Endothelial cell of umbilical vein (primary cell): ENCODE measurements around the gene SLC6A6. TPM values are rescaled to one million over a fixed set of nuclear protein-coding genes. Genes with fewer than 3 reads are reported as not detected.

ENCODE experiments used
- BruUV-seq: library from RNA; stranded (reverse); fragments of 400-500 nt; replicated peaks from 2 replicates; lab custom pipeline; 2021; lab: Mats Ljungman, UMichigan
- CTCF ChIA-PET: fragments of 300-600, 350-600 bp; sonication (Branson Sonifier 250); formaldehyde crosslinking; loops from one replicate; lab custom pipeline; 2021; ENCODE audit warnings: antibody characterized with exemption, inconsistent platforms; lab: Charles Lee
- POLR2A ChIA-PET: fragments of 300-600, 350-600 bp; sonication (Branson Sonifier 250); formaldehyde crosslinking; loops from one replicate; lab custom pipeline; 2021; ENCODE audit warnings: antibody characterized with exemption, inconsistent platforms; lab: Charles Lee
- DNase-seq: peaks from one replicate; pipeline ENCODE4 v3.0.0-alpha.2; 2011; ENCODE audit warnings: low read depth, low spot score
- FAIRE-seq: peaks from 2 replicates; lab custom pipeline; 2011; peaks lifted over from hg19 to GRCh38; lab: Jason Lieb, UNC
- H2AFZ ChIP-seq: 2 replicates; pipeline ENCODE4 v1.6.0; 2012; ENCODE audit warnings: low read depth, low read length, control low read depth, inconsistent platforms
- H3K27ac ChIP-seq: 2 replicates; pipeline ENCODE4 v1.5.1; 2011; ENCODE audit warnings: low read depth, mild to moderate bottlenecking, control low read depth, low read length, moderate library complexity; ENCODE audit not compliant: insufficient read depth
- H3K27me3 ChIP-seq, 2 experiments: 2 replicates each; pipeline versions ENCODE4 v1.6.0 to v1.6.1; 2011; ENCODE audit warnings: low read length in 2 of 2, mixed read lengths in 1 of 2; ENCODE audit not compliant: control insufficient read depth in 2 of 2, insufficient read depth in 2 of 2
- H3K36me3 ChIP-seq, 2 experiments: 2 replicates in 1 of 2; 3 replicates in 1 of 2; pipeline ENCODE4 v1.5.1; 2011; ENCODE audit warnings: low read length in 2 of 2, mild to moderate bottlenecking in 1 of 2, moderate library complexity in 1 of 2; ENCODE audit not compliant: control insufficient read depth in 2 of 2, insufficient read depth in 2 of 2; ENCODE audit errors: extremely low read depth in 1 of 2
- H3K4me1 ChIP-seq: 3 replicates; pipeline ENCODE4 v1.5.1; 2011; ENCODE audit warnings: mild to moderate bottlenecking, low read length; ENCODE audit not compliant: control insufficient read depth, insufficient read depth; ENCODE audit errors: extremely low read depth
- H3K4me2 ChIP-seq: 2 replicates; pipeline ENCODE4 v1.6.1; 2011; ENCODE audit warnings: low read length, control low read depth, mixed read lengths; ENCODE audit not compliant: insufficient read depth
- H3K4me3 ChIP-seq, 3 experiments: fragments of 200-600 bp in 1 of 3; sonication (generic), shearing (Covaris generic) in 1 of 3; replicated peaks in 1 of 3; 2 replicates each; pipeline ENCODE4 v1.5.1; 2011 to 2016; ENCODE audit warnings: control low read depth in 3 of 3, low read length in 3 of 3, mild to moderate bottlenecking in 2 of 3, inconsistent platforms in 1 of 3, low read depth in 1 of 3, moderate library complexity in 1 of 3; ENCODE audit not compliant: insufficient read depth in 1 of 3
- H3K79me2 ChIP-seq: 2 replicates; pipeline ENCODE4 v1.6.0; 2012; ENCODE audit warnings: low read length, inconsistent platforms; ENCODE audit not compliant: control insufficient read depth, insufficient read depth
- H3K9ac ChIP-seq: replicated peaks from 2 replicates; pipeline ENCODE3; 2011; ENCODE audit warnings: low read length, control low read depth; ENCODE audit not compliant: insufficient read depth; ENCODE audit errors: extremely low read depth
- H3K9me1 ChIP-seq: replicated peaks from 3 replicates; pipeline ENCODE4 v1.6.0; 2011; ENCODE audit warnings: mild to moderate bottlenecking, low read length; ENCODE audit not compliant: control insufficient read depth, insufficient read depth; ENCODE audit errors: extremely low read depth
- H3K9me3 ChIP-seq: replicated peaks from 2 replicates; pipeline ENCODE4 v1.5.1; 2012; ENCODE audit warnings: low read length, inconsistent platforms; ENCODE audit not compliant: control insufficient read depth, insufficient read depth
- H4K20me1 ChIP-seq: replicated peaks from 2 replicates; pipeline ENCODE3; 2011; ENCODE audit warnings: mild to moderate bottlenecking, low read length; ENCODE audit not compliant: control insufficient read depth, insufficient read depth; ENCODE audit errors: extremely low read depth
- CTCF ChIP-seq, 2 donors: IDR thresholded peaks; 1 replicate in 1 of 2; 2 replicates in 1 of 2; pipeline ENCODE4 v1.5.1; 2011; ENCODE audit warnings: low read length in 2 of 2, mild to moderate bottlenecking in 2 of 2, moderate library complexity in 2 of 2, control low read depth in 1 of 2, inconsistent platforms in 1 of 2, low read depth in 1 of 2; ENCODE audit not compliant: insufficient read depth in 1 of 2; ENCODE audit errors: extremely low read depth in 1 of 2
- EZH2 ChIP-seq: IDR thresholded peaks from 2 replicates; pipeline ENCODE4 v1.6.1; 2012; ENCODE audit warnings: borderline replicate concordance, low read depth, mild to moderate bottlenecking, moderate library complexity, low read length, inconsistent platforms; ENCODE audit not compliant: severe bottlenecking
- FOS ChIP-seq: IDR thresholded peaks from 2 replicates; pipeline ENCODE4 v1.6.1; 2011; ENCODE audit warnings: mild to moderate bottlenecking, low read length, moderate library complexity, borderline replicate concordance; ENCODE audit not compliant: insufficient read depth
- GATA2 ChIP-seq: IDR thresholded peaks from 2 replicates; pipeline ENCODE4 v1.7.0; 2011; ENCODE audit warnings: low read depth, mild to moderate bottlenecking, moderate library complexity, mixed read lengths, low read length; ENCODE audit not compliant: insufficient read length, insufficient read depth
- JUN ChIP-seq: IDR thresholded peaks from 2 replicates; pipeline ENCODE4 v1.6.1; 2011; ENCODE audit warnings: borderline replicate concordance, low read depth; ENCODE audit not compliant: insufficient read length, insufficient read depth
- MAX ChIP-seq: IDR thresholded peaks from 2 replicates; pipeline ENCODE4 v1.6.1; 2011; ENCODE audit not compliant: insufficient read depth, insufficient read length
- MYC ChIP-seq: IDR thresholded peaks from one replicate; pipeline ENCODE4 v1.6.1; 2011; ENCODE audit warnings: mild to moderate bottlenecking, low read depth, low read length
- POLR2A ChIP-seq: IDR thresholded peaks from 2 replicates; pipeline ENCODE4 v1.6.1; 2012; ENCODE audit warnings: low read depth, mild to moderate bottlenecking, control low read depth, low read length
- POLR2AphosphoS5 ChIP-seq: IDR thresholded peaks from 2 replicates; pipeline ENCODE4 v1.6.1; 2012; ENCODE audit warnings: low read depth, mild to moderate bottlenecking, control low read depth, low read length, moderate library complexity; ENCODE audit not compliant: insufficient read depth
- dilution Hi-C: fragments of 300-500 bp; cut with MboI; formaldehyde crosslinking; loops from one replicate; pipeline ENCODE4 v1.15.0; 2019; ENCODE audit warnings: low sequenced_read_pairs; ENCODE audit not compliant: extremely low pct_ligation_motif_present
- intact Hi-C: fragments of 100-400 bp; cut with micrococcal nuclease; formaldehyde crosslinking; loops from one replicate; pipeline ENCODE4 v1.10.0; 2022
- polyA plus RNA-seq, 4 experiments: library from polyadenylated mRNA; depleted of rRNA in 3 of 4; stranded (reverse) in 3 of 4; unstranded in 1 of 4; fragments of >200 nt; gene quantifications; 2 replicates each; pipeline versions ENCODE4 v1.2.1 to v1.2.3, GENCODE V29; 2011 to 2012; ENCODE audit warnings: missing spikeins in 1 of 4
- total RNA-seq: library from RNA; stranded (reverse); gene quantifications from 2 replicates; pipeline ENCODE4 v1.2.3, GENCODE V29; 2021

Gene SLC6A6
- total and polyA plus RNA-seq, 2 donors (not counting 3 experiments of a cell fraction or from before 2014, with no cell fraction given): 25.7 to 38.0 TPM

GRCh38 chr3:14377838-14378169 lies 24.6 kb upstream of the SLC6A6 start:
- ChIA-PET CTCF (no interaction called here), POLR2A (no interaction called here)
- TF ChIP-seq MAX (no peak), EZH2 (no peak), MYC (no peak), GATA2 (no peak), JUN (no peak), POLR2A (no peak), FOS (no peak), CTCF (IDR thresholded peaks at IDR 0.05; ENCODE audit: extremely low read depth in 1 of 2, insufficient read depth in 1 of 2, low read depth in 1 of 2, low read length in 2 of 2) (no peak), POLR2AphosphoS5 (no peak)
- dilution Hi-C loops (no loop called here), intact Hi-C loops (no loop called here)
- Histone ChIP-seq H3K36me3 (no peaks in the 10 kb centered on the region), H3K27me3 (no peaks in the 10 kb centered on the region), H2AFZ (no peak overlapping the region), H3K79me2 (no peaks in the 10 kb centered on the region), H3K4me3 (no peak overlapping the region), H4K20me1 (no peaks in the 10 kb centered on the region), H3K27ac (no peak overlapping the region), H3K4me1 (no peaks in the 10 kb centered on the region), H3K9ac (no peak overlapping the region), H3K4me2 (no peak overlapping the region), H3K9me3 (no peaks in the 10 kb centered on the region), H3K9me1 (no peaks in the 10 kb centered on the region)
- no TSS peak for BruUV-seq
- DNase-seq: no peak
- FAIRE-seq: no peak
